Measurements from ENCODE around the gene TMEM81.

GRCh38 chr1:205075642-205076155 lies 8.6 kb downstream of the TMEM81 start:
- no peak for TF ChIP-seq CTCF (IDR thresholded peaks at IDR 0.05)
- TF ChIP-seq EZH2phosphoT487 (IDR thresholded peaks at IDR 0.05) = no peak

All from neural progenitor cell (in vitro differentiated cells).